Activated CD8-positive, alpha-beta memory T cell treated with anti-CD3 and anti-CD28 coated beads, Interleukin-2, amount 10 ng/mL, durations not matched to agents 7 days and 5 days (primary cell): ENCODE measurements around the gene PDHX. TPM values are rescaled to one million over a fixed set of nuclear protein-coding genes. Genes with fewer than 3 reads are reported as not detected.

Experiments used
- ATAC-seq: fragments of 150-1000 bp; cut with Tn5 transposase; one replicate; pipeline ENCODE4 v1.10.0; 2021; ENCODE audit warnings: moderate library complexity
- CTCF ChIA-PET: fragments of 350-600 bp; sonication (Branson Sonifier 250); formaldehyde crosslinking; loops from one replicate; lab custom pipeline; 2021; ENCODE audit warnings: antibody characterized with exemption; lab: Charles Lee
- DNase-seq: peaks from one replicate; pipeline ENCODE4 v3.0.0-alpha.2; 2020
- H3K27ac Mint-ChIP-seq: one replicate; pipeline ENCODE4 v1.8.0; 2021; ENCODE audit warnings: mild to moderate bottlenecking, mixed read lengths
- H3K27me3 Mint-ChIP-seq: one replicate; pipeline ENCODE4 v1.8.0; 2021; ENCODE audit warnings: mixed read lengths
- H3K36me3 Mint-ChIP-seq: one replicate; pipeline ENCODE4 v1.8.0; 2021; ENCODE audit warnings: mild to moderate bottlenecking, mixed read lengths
- H3K4me1 Mint-ChIP-seq: one replicate; pipeline ENCODE4 v1.8.0; 2021; ENCODE audit warnings: mixed read lengths
- H3K4me3 Mint-ChIP-seq: one replicate; pipeline ENCODE4 v1.8.0; 2021; ENCODE audit warnings: mild to moderate bottlenecking, moderate library complexity, mixed read lengths
- H3K9me3 Mint-ChIP-seq: one replicate; pipeline ENCODE4 v1.8.0; 2022; ENCODE audit warnings: low read depth, mixed read lengths
- microRNA-seq: library from miRNA; unstranded; fragments of <30 nt; microRNA quantifications from one replicate; pipeline ENCODE4 v1.2.0, GENCODE V29; 2022
- total RNA-seq, 2 experiments: library from RNA; stranded (reverse); gene quantifications; one replicate each; pipeline ENCODE4 v1.2.3, GENCODE V29; 2021

Gene PDHX
- total RNA-seq, 2 experiments from 2014 or later: 27.9 to 34.0 TPM

- H3K4me3 Mint-ChIP-seq: no peak overlapping the region
- peaks cover 21% of the 10 kb centered on the region for H3K27me3 Mint-ChIP-seq
- CTCF ChIA-PET: interaction anchor here (1.0 to 1.6 kb wide), 2 partner anchors 44 to 122 kb away, joined by 3 read pairs; no protein-coding TSS in a partner anchor
- H3K9me3 Mint-ChIP-seq: peaks cover 5% of the 10 kb centered on the region
- no peak overlapping the region for H3K27ac Mint-ChIP-seq
- no peak for DNase-seq
- H3K36me3 Mint-ChIP-seq: peaks cover 12% of the 10 kb centered on the region
- peaks cover 59% of the 10 kb centered on the region for H3K4me1 Mint-ChIP-seq
- ATAC-seq: no peak
Observed at GRCh38 chr11:35042224-35042623, 125.8 kb downstream of the PDHX start.

GRCh38 chr11:35042913-35043312 lies 126.5 kb downstream of the PDHX start:
- Mint-ChIP-seq H3K4me3 (no peak overlapping the region), H3K27ac (no peak overlapping the region), H3K9me3 (peaks cover under 1% of the 10 kb centered on the region), H3K4me1 (peaks cover 63% of the 10 kb centered on the region), H3K27me3 (peaks cover 16% of the 10 kb centered on the region), H3K36me3 (peaks cover 6% of the 10 kb centered on the region)
- DNase-seq (no peak), ATAC-seq (no peak)
- CTCF ChIA-PET: interaction anchor here (1.0 to 1.6 kb wide), 5 partner anchors 12 to 121 kb away, joined by 3 to 4 read pairs (median 3); no protein-coding TSS in a partner anchor

GRCh38 chr11:35043936-35044335 lies 127.5 kb downstream of the PDHX start:
- peaks cover 11% of the 10 kb centered on the region for H3K36me3 Mint-ChIP-seq
- no peak overlapping the region for H3K4me3 Mint-ChIP-seq
- H3K27me3 Mint-ChIP-seq: peaks cover 8% of the 10 kb centered on the region
- ATAC-seq: no peak
- DNase-seq: no peak
- no peak overlapping the region for H3K27ac Mint-ChIP-seq
- H3K9me3 Mint-ChIP-seq: peaks cover 5% of the 10 kb centered on the region
- CTCF ChIA-PET: interaction anchor here (0.6 to 2.5 kb wide), 7 partner anchors 9 to 121 kb away, joined by 3 to 10 read pairs (median 4); partner anchors contain the start of gene CD44
- peaks cover 68% of the 10 kb centered on the region for H3K4me1 Mint-ChIP-seq

GRCh38 chr11:35045236-35045820 lies 128.9 kb downstream of the PDHX start:
- peaks cover 2% of the 10 kb centered on the region for H3K27me3 Mint-ChIP-seq
- peaks cover 18% of the 10 kb centered on the region for H3K36me3 Mint-ChIP-seq
- ATAC-seq (peak; percentile 80), DNase-seq (peak; percentile 87)
- peak overlapping the region; percentile 70 for H3K27ac Mint-ChIP-seq
- H3K9me3 Mint-ChIP-seq: peaks cover 5% of the 10 kb centered on the region
- peaks cover 68% of the 10 kb centered on the region for H3K4me1 Mint-ChIP-seq
- CTCF ChIA-PET: interaction anchor here (0.7 to 2.5 kb wide), 7 partner anchors 15 to 192 kb away, joined by 3 to 10 read pairs (median 3); partner anchors contain the start of gene CD44
- peak overlapping the region; percentile 61 for H3K4me3 Mint-ChIP-seq

Small RNA genes within 50 kb of the gene (microRNA-seq; reads per million reads assigned to microRNA genes)
- not detected for gene MIR1343

Other genes starting within 250 kb of the PDHX start
- 10 to 100 TPM; 23.9 to 30.0 TPM for gene APIP, start 239 bp upstream of the PDHX start, total RNA-seq
- 100 to 1,000 TPM; 212 to 294 TPM for gene CD44, start 222.6 kb downstream of the PDHX start, total RNA-seq